Breast epithelium (tissue), 4 donors: ENCODE data around the gene NAB2. TPM values are rescaled to one million over a fixed set of nuclear protein-coding genes. Genes with fewer than 3 reads are reported as not detected.

Experiments
- DNase-seq, 2 donors: peaks; one replicate each; pipeline ENCODE4 v3.0.0-alpha.2; 2019; ENCODE audit warnings: low spot score in 2 of 2
- H3K27ac ChIP-seq, 2 donors: fragments of 200-600 bp; sonication (generic) in 1 of 2; one replicate each; pipeline ENCODE4 v1.5.1; 2016 to 2019; ENCODE audit warnings: mild to moderate bottlenecking in 1 of 2
- H3K27me3 ChIP-seq, 2 donors: fragments of 200-600 bp; sonication (generic) in 1 of 2; one replicate each; pipeline versions ENCODE4 v1.5.1 to v1.6.0; 2017 to 2019; ENCODE audit warnings: control low read depth in 1 of 2, mild to moderate bottlenecking in 1 of 2
- H3K36me3 ChIP-seq: fragments of 200-600 bp; one replicate; pipeline ENCODE4 v1.5.1; 2019
- H3K4me1 ChIP-seq, 2 donors: fragments of 200-600 bp; sonication (generic); one replicate each; pipeline ENCODE4 v1.5.1; 2016 to 2019; ENCODE audit warnings: control low read depth in 1 of 2
- H3K4me3 ChIP-seq, 3 donors: fragments of 200-600 bp; sonication (generic); 1 replicate in 2 of 3; 2 replicates in 1 of 3; pipeline ENCODE4 v1.5.1; 2016 to 2019; ENCODE audit warnings: mild to moderate bottlenecking in 3 of 3, moderate library complexity in 2 of 3
- H3K9me3 ChIP-seq, 2 donors: fragments of 200-600 bp; sonication (generic) in 1 of 2; one replicate each; pipeline ENCODE4 v1.5.1; 2016 to 2019; ENCODE audit warnings: control low read depth in 1 of 2
- POLR2A ChIP-seq: fragments of 450-650 bp; IDR thresholded peaks from one replicate; pipeline ENCODE4 v1.6.1; 2016; ENCODE audit warnings: antibody characterized with exemption, mild to moderate bottlenecking, moderate library complexity
- POLR2AphosphoS5 ChIP-seq, 3 donors: sonication (generic); formaldehyde crosslinking; IDR thresholded peaks; one replicate each; pipeline ENCODE4 v1.6.1; 2017; ENCODE audit warnings: antibody characterized with exemption in 3 of 3
- intact Hi-C: fragments of 100-400 bp; cut with DNase I; formaldehyde crosslinking; loops from one replicate; pipeline ENCODE4 v1.15.1; 2023; ENCODE audit warnings: low total_unique reads
- total RNA-seq, 3 donors: library from RNA; depleted of rRNA; stranded (reverse); fragments of >200 nt; gene quantifications; one replicate each; pipeline ENCODE4 v1.1.0, GENCODE V29; 2016
- TF ChIP-seq, protein P1 (sequence below), 3 donors: fragments of 450-650 bp; IDR thresholded peaks; one replicate each; pipeline ENCODE4 v1.5.1; 2016 to 2017; ENCODE audit warnings: antibody characterized with exemption in 3 of 3, mild to moderate bottlenecking in 3 of 3, moderate library complexity in 3 of 3

The NAB2 gene
- total RNA-seq, 3 donors from 2014 or later = 9.0 to 33.2 (median 24.6) TPM

DNA sequence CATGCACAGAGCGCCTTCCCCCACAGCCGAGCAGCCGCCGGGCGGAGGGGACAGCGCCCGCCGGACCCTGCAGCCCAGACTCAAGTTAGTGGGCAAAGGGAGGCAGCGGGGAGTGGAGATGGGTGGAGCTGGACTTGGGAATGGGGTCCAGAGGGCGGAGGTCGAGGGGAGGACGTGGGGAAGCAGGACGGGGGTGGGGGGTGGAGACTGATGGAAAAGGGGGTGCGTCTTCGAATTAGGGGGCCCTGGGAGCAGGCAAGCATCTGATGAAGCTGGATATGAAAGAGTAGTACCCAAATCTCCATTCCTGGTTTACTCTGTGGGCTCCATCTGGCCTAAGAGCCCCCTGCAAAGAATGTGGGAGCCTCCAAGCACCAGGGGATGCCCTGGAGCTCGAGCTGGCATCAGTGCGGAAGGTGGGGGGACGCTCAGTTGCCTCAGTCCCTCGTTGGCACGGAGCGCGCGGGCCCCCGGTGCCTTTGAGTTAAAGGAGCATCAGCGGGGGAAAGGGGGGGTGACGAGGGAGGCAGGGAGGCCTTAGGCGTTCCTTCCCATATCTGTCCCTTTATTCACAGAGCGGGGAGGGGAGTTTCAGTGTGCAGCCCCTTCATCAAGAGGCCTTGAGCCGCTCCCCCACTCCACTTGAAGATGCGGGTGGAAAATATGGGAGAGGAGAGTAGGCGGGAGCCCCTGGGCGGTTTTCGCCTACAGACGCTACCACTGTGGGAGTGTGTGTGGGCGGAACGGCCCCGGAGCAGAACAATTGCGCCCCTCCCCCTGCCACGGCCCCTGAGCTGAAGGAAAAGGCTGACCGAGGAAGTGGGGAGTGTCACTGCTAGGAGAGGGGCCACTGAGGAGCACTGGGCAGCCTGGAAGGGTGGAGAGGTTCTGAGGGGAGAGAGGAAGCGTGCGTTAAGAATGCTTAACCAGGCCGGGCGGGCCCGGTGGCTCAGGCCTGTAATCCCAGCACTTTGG is 644 bp downstream of the NAB2 start:
- H3K36me3 ChIP-seq = no peaks in the 10 kb centered on the region
- TF ChIP-seq POLR2A (no peak), POLR2AphosphoS5 (IDR thresholded peaks at IDR 0.05) (no peak)
- TF ChIP-seq, protein P1, sequence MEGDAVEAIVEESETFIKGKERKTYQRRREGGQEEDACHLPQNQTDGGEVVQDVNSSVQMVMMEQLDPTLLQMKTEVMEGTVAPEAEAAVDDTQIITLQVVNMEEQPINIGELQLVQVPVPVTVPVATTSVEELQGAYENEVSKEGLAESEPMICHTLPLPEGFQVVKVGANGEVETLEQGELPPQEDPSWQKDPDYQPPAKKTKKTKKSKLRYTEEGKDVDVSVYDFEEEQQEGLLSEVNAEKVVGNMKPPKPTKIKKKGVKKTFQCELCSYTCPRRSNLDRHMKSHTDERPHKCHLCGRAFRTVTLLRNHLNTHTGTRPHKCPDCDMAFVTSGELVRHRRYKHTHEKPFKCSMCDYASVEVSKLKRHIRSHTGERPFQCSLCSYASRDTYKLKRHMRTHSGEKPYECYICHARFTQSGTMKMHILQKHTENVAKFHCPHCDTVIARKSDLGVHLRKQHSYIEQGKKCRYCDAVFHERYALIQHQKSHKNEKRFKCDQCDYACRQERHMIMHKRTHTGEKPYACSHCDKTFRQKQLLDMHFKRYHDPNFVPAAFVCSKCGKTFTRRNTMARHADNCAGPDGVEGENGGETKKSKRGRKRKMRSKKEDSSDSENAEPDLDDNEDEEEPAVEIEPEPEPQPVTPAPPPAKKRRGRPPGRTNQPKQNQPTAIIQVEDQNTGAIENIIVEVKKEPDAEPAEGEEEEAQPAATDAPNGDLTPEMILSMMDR (IDR thresholded peaks at IDR 0.05) = no peak
- H3K27me3 ChIP-seq = no peaks in the 10 kb centered on the region
- peak in 1 of 2 donors; percentile 53 for DNase-seq
- H3K4me3 ChIP-seq = peak overlapping the region; percentile 67 to 93 (median 86)
- intact Hi-C loops = loop anchor here (5.0 kb wide), 1 partner anchor 433 kb away; the partner anchor contains the start of genes DDIT3 and MBD6
- H3K9me3 ChIP-seq = no peaks in the 10 kb centered on the region
- H3K27ac ChIP-seq = peak overlapping the region; percentile 99 to 100
- H3K4me1 ChIP-seq = peaks cover 13 to 27% of the 10 kb centered on the region in 2 donors

DNA sequence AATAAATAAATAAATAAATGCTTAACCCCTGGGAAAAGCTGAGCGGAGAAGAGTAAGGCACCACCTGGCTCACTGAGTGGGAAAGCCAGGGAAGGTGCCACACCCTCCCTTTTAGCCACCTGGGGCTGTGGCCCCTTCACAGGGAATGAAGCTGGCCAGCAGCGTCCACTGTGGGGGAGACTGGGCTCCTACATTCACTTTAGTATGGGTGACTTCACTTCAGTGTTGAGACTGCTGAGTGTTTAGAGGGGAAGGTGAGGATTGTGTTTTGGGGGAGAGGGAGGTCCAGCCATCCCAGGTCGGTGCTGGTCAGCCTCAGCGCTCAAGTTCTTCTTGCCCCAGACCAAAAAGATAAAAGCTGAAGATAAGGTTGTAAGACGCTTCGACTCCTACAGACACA is 1.6 kb downstream of the NAB2 start:
- no peak for DNase-seq
- intact Hi-C loops = no loop called here
- TF ChIP-seq POLR2AphosphoS5 (IDR thresholded peaks at IDR 0.05) = no peak
- no peak for TF ChIP-seq POLR2A
- TF ChIP-seq, protein P1 (IDR thresholded peaks at IDR 0.05) = no peak
- Histone ChIP-seq H3K4me1 (peaks cover 13 to 25% of the 10 kb centered on the region in 2 donors), H3K27me3 (no peaks in the 10 kb centered on the region), H3K36me3 (no peaks in the 10 kb centered on the region), H3K4me3 (peak overlapping the region; percentile 67 to 93 (median 86)), H3K9me3 (no peaks in the 10 kb centered on the region), H3K27ac (peak overlapping the region; percentile 99 to 100)

DNA sequence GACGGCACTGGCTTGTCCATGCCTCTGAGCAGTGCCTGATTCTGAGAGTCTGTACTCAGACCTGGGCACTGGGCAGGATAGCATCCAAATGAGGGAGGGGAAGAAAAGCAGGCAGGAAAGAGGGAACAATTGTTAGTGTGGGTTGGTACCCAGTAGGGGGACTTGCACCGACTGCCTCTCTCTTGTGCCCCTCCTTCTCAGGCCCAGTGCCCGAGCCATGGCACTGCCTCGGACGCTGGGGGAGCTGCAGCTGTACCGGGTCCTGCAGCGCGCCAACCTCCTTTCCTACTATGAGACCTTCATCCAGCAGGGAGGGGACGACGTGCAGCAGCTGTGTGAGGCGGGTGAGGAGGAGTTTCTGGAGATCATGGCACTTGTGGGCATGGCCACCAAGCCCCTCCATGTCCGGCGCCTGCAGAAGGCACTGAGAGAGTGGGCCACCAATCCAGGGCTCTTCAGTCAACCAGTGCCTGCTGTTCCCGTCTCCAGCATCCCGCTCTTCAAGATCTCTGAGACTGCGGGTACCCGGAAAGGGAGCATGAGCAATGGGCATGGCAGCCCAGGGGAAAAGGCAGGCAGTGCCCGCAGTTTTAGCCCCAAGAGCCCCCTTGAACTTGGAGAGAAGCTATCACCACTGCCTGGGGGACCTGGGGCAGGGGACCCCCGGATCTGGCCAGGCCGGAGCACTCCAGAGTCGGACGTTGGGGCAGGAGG is 2.2 kb downstream of the NAB2 start:
- Histone ChIP-seq H3K9me3 (no peaks in the 10 kb centered on the region), H3K27ac (peak overlapping the region; percentile 84 to 100), H3K4me1 (peaks cover 7 to 19% of the 10 kb centered on the region in 2 donors), H3K27me3 (no peaks in the 10 kb centered on the region), H3K36me3 (no peaks in the 10 kb centered on the region), H3K4me3 (peak overlapping the region; percentile 67 to 93 (median 86))
- intact Hi-C loops = no loop called here
- no peak for DNase-seq
- TF ChIP-seq POLR2A = no peak
- no peak for TF ChIP-seq POLR2AphosphoS5 (IDR thresholded peaks at IDR 0.05)
- TF ChIP-seq, protein P1 (IDR thresholded peaks at IDR 0.05) = no peak

DNA sequence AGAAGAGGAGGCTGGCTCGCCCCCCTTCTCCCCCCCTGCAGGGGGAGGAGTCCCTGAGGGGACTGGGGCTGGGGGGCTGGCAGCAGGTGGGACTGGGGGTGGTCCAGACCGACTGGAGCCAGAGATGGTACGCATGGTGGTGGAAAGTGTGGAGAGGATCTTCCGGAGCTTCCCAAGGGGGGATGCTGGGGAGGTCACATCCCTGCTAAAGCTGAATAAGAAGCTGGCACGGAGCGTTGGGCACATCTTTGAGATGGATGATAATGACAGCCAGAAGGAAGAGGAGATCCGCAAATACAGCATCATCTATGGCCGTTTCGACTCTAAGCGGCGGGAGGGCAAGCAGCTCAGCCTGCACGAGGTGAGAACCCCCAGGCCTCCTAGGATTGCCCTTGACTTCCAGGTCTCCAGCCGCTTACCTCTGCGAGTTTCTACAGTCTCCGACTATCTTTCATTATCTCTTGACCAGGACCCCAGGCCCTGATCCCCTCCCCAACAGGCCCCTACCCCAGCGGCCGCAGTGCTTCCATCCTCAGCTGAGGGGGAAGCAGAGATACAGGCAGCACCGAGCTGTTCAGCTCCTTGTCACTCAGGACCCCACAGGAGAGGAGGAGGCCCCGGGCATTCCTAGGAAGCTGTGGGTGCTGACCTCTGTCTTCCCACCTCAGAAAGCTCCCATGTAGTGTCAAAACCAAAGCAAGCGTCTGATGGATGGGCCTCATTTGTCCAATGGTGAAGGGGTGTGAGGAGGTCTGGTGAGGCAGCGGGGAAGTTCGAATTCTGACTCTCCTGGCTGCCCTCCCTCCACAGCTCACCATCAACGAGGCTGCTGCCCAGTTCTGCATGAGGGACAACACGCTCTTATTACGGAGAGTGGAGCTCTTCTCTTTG is 3.0 kb downstream of the NAB2 start:
- Histone ChIP-seq H3K4me3 (peak overlapping the region in 2 of 3 donors; percentile 67 to 93), H3K27me3 (no peaks in the 10 kb centered on the region), H3K4me1 (peaks cover 6 to 18% of the 10 kb centered on the region in 2 donors), H3K9me3 (no peaks in the 10 kb centered on the region), H3K36me3 (no peaks in the 10 kb centered on the region), H3K27ac (peak overlapping the region; percentile 84 to 100)
- TF ChIP-seq, protein P1 (IDR thresholded peaks at IDR 0.05) = no peak
- TF ChIP-seq POLR2A (no peak), POLR2AphosphoS5 (IDR thresholded peaks at IDR 0.05) (no peak)
- intact Hi-C loops = no loop called here
- DNase-seq = no peak
